Endodermal cell (in vitro differentiated cells): ENCODE measurements around the gene PLCG2. TPM values are rescaled to one million over a fixed set of nuclear protein-coding genes. Genes with fewer than 3 reads are reported as not detected.

ENCODE experiments used
- DNase-seq: peaks from one replicate; pipeline ENCODE4 v3.0.0-alpha.2; 2017
- H3K27ac ChIP-seq: 2 replicates; pipeline ENCODE4 v1.5.1; 2013; ENCODE audit warnings: mild to moderate bottlenecking, low read depth, low read length, moderate library complexity
- H3K27me3 ChIP-seq: 2 replicates; pipeline ENCODE4 v1.6.1; 2013; ENCODE audit warnings: mild to moderate bottlenecking, low read length, moderate library complexity; ENCODE audit not compliant: insufficient read depth, control insufficient read depth, poor library complexity, severe bottlenecking
- H3K36me3 ChIP-seq: 2 replicates; pipeline ENCODE4 v1.7.0; 2013; ENCODE audit warnings: mild to moderate bottlenecking, low read length, moderate library complexity; ENCODE audit not compliant: control insufficient read depth, insufficient read depth
- H3K4me1 ChIP-seq: one replicate; pipeline ENCODE4 v1.7.0; 2013; ENCODE audit warnings: low read length; ENCODE audit not compliant: control insufficient read depth, insufficient read depth
- H3K4me3 ChIP-seq: 2 replicates; pipeline ENCODE4 v1.5.1; 2013; ENCODE audit warnings: mild to moderate bottlenecking, low read length, moderate library complexity
- H3K9ac ChIP-seq: 2 replicates; pipeline ENCODE4 v1.6.1; 2013; ENCODE audit warnings: mild to moderate bottlenecking, low read length, moderate library complexity; ENCODE audit not compliant: poor library complexity, severe bottlenecking; ENCODE audit errors: extremely low read depth
- H3K9me3 ChIP-seq: 2 replicates; pipeline ENCODE4 v1.6.1; 2013; ENCODE audit warnings: mild to moderate bottlenecking, low read length, moderate library complexity; ENCODE audit not compliant: control insufficient read depth
- H3K27ac Mint-ChIP-seq: 2 replicates; pipeline ENCODE4 v1.8.0; 2020; ENCODE audit warnings: mixed read lengths
- H3K27me3 Mint-ChIP-seq: 2 replicates; pipeline ENCODE4 v1.8.0; 2021; ENCODE audit warnings: mild to moderate bottlenecking, mixed read lengths; ENCODE audit not compliant: insufficient read depth
- H3K36me3 Mint-ChIP-seq: 2 replicates; pipeline ENCODE4 v1.8.0; 2020; ENCODE audit warnings: low read depth, mixed read lengths
- H3K4me1 Mint-ChIP-seq: 2 replicates; pipeline ENCODE4 v1.8.0; 2020; ENCODE audit warnings: mixed read lengths
- H3K4me3 Mint-ChIP-seq: 2 replicates; pipeline ENCODE4 v1.8.0; 2020; ENCODE audit warnings: mild to moderate bottlenecking, moderate library complexity, mixed read lengths
- H3K9me3 Mint-ChIP-seq: 2 replicates; pipeline ENCODE4 v1.8.0; 2020; ENCODE audit warnings: mild to moderate bottlenecking, mixed read lengths
- WGBS, 2 experiments: methylation state at CpG; one replicate each; pipeline versions ENCODE4 v1.1.5 to v1.1.7; 2013; ENCODE audit warnings: missing lambda C conversion rate in 2 of 2, mixed read lengths in 1 of 2; ENCODE audit not compliant: insufficient coverage in 1 of 2, insufficient read length in 1 of 2; 5-methylcytosine and 5-hydroxymethylcytosine counted together
- total RNA-seq, 2 donors: library from RNA; stranded (reverse); fragmentation: NEBNext Ultra II Directional in 1 of 2; extraction: Animal tissue kit (Norgen Biotek cat#: 25700) in 1 of 2; gene quantifications; 2 replicates in 1 of 2; 3 replicates in 1 of 2; pipeline ENCODE4 v1.2.1, GENCODE V29; 2021
- TF ChIP-seq, protein P1 (sequence below): fragments of 200-600 bp; sonication (generic); conservative IDR thresholded peaks from 2 replicates; pipeline ENCODE4 v1.5.0; 2021; ENCODE audit warnings: antibody characterized with exemption, mild to moderate bottlenecking

Gene PLCG2
- total RNA-seq, 2 donors from 2014 or later, result 34.7 to 48.4 TPM

DNA sequence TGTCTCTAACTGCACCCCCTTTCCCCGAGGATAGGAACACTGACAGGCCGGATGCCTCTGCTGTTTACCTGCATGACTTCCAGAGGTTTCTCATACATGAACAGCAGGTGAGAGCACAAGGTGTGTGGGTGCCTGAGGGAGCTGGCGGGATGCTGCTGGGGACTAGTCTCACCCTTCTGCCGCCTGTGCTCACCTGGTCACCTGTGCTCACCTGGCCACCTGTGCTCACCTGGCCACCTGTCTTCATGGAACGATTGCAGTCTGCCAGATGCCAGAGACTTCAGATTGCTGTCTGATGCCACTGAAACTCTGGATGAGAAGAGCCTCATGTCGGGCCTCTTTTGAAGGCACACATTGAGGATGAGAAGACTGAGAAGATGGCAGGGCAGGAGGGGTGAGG is 104.1 kb downstream of the PLCG2 start:
- H3K27me3 ChIP-seq, result no peaks in the 10 kb centered on the region
- no peaks in the 10 kb centered on the region for H3K4me1 ChIP-seq
- H3K27me3 Mint-ChIP-seq, result no peaks in the 10 kb centered on the region
- H3K4me3 ChIP-seq, result no peak overlapping the region
- H3K27ac Mint-ChIP-seq, result no peak overlapping the region
- no peak overlapping the region for H3K4me3 Mint-ChIP-seq
- peaks cover 7% of the 10 kb centered on the region for H3K36me3 Mint-ChIP-seq
- H3K4me1 Mint-ChIP-seq, result peaks cover 5% of the 10 kb centered on the region
- 90 to 91% methylated on average over 6 of the region's 6 CpGs for WGBS, 2 experiments
- no peaks in the 10 kb centered on the region for H3K36me3 ChIP-seq
- H3K27ac ChIP-seq, result no peak overlapping the region
- H3K9me3 Mint-ChIP-seq, result no peaks in the 10 kb centered on the region
- TF ChIP-seq, protein P1, sequence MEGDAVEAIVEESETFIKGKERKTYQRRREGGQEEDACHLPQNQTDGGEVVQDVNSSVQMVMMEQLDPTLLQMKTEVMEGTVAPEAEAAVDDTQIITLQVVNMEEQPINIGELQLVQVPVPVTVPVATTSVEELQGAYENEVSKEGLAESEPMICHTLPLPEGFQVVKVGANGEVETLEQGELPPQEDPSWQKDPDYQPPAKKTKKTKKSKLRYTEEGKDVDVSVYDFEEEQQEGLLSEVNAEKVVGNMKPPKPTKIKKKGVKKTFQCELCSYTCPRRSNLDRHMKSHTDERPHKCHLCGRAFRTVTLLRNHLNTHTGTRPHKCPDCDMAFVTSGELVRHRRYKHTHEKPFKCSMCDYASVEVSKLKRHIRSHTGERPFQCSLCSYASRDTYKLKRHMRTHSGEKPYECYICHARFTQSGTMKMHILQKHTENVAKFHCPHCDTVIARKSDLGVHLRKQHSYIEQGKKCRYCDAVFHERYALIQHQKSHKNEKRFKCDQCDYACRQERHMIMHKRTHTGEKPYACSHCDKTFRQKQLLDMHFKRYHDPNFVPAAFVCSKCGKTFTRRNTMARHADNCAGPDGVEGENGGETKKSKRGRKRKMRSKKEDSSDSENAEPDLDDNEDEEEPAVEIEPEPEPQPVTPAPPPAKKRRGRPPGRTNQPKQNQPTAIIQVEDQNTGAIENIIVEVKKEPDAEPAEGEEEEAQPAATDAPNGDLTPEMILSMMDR, result no peak
- no peaks in the 10 kb centered on the region for H3K9me3 ChIP-seq
- no peak for DNase-seq
- H3K9ac ChIP-seq, result no peak overlapping the region

DNA sequence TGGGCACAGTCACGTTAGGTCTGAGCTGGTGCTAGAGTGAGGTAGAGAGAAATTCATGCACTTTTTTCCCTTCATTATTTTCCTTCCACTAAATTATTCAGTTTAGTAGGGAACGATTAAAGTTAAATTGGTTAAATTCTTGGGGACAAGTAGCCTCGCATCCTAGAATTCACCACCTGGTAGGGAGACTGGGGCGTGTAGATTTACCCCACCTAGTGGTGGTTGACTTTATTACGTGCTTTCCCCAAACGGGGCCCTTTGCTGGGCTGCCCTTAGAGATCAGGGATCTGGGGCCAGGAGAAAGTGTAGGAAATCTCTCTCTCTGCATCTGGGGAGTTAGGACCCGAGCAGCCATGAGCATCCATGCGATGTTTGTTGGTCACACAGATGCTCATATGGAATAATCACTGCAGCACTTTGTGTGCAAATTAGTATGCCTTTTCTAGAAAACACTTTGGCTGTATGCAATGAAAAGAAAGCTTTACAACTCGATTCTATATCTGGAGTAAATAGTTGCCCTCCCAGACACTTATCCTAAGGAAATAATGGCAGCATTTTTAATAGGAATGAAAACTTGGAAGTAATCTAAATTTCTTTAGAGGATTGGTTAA is 107.0 kb downstream of the PLCG2 start:
- no peak overlapping the region for H3K4me3 Mint-ChIP-seq
- H3K36me3 ChIP-seq, result no peaks in the 10 kb centered on the region
- H3K27ac ChIP-seq, result no peak overlapping the region
- peaks cover 12% of the 10 kb centered on the region for H3K36me3 Mint-ChIP-seq
- no peak overlapping the region for H3K9ac ChIP-seq
- H3K27ac Mint-ChIP-seq, result no peak overlapping the region
- H3K4me3 ChIP-seq, result no peak overlapping the region
- H3K27me3 Mint-ChIP-seq, result no peaks in the 10 kb centered on the region
- 38 to 49% methylated on average over 5 to 8 of the region's 9 CpGs for WGBS, 2 experiments
- no peaks in the 10 kb centered on the region for H3K9me3 Mint-ChIP-seq
- H3K4me1 Mint-ChIP-seq, result no peaks in the 10 kb centered on the region
- no peaks in the 10 kb centered on the region for H3K27me3 ChIP-seq
- TF ChIP-seq, protein P1, result peak; percentile 85
- DNase-seq, result peak; percentile 83
- H3K4me1 ChIP-seq, result no peaks in the 10 kb centered on the region
- no peaks in the 10 kb centered on the region for H3K9me3 ChIP-seq

DNA sequence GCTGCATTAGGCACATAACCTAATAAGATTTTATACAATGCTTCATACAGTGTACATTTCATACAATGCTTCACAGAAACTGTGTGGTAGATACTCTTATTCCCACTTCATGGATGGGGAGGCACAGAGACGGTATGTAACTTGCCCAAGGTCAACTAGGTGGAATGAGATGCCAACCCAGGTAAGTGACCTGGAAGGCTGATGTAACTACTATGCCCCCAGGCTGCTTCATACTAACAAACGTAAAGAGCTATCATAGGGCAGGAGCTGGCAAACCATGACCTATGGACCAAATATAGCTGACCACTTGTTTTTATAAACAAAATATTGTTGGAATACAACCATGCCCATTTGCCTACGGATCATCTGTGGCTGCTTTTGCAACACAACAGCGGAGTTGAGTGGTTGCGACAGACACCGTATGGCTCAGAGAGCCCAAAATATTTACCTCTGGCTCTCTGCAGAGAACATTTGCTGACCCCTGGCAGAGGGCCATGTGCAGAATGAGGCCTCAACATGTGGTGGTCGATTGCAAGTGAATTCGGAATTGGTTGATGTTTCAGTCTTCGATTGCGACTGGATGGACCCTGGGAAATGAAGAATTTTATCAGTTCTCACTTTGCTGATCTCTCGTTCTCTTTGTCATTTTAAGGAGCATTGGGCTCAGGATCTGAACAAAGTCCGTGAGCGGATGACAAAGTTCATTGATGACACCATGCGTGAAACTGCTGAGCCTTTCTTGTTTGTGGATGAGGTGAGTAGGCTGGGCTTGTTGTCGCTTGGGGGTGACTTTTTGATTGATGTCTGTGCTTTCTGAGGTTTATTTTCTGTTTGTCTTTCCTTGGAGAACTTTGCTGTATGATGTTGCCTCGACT is 109.7 kb downstream of the PLCG2 start:
- Histone ChIP-seq H3K27ac (no peak overlapping the region), H3K4me3 (no peak overlapping the region), H3K4me1 (no peaks in the 10 kb centered on the region), H3K9ac (no peak overlapping the region), H3K36me3 (peaks cover 9% of the 10 kb centered on the region), H3K27me3 (no peaks in the 10 kb centered on the region), H3K9me3 (no peaks in the 10 kb centered on the region)
- Mint-ChIP-seq H3K4me3 (no peak overlapping the region), H3K4me1 (no peaks in the 10 kb centered on the region), H3K9me3 (no peaks in the 10 kb centered on the region), H3K27ac (no peak overlapping the region), H3K36me3 (peaks cover 36% of the 10 kb centered on the region), H3K27me3 (no peaks in the 10 kb centered on the region)
- no peak for DNase-seq
- 92 to 94% methylated on average over 12 to 16 of the region's 16 CpGs for WGBS, 2 experiments
- TF ChIP-seq, protein P1, result no peak
